GM18868 (cell line): Measurements from ENCODE around the gene WWOX.

Experiments used
- ATAC-seq: cut with Tn5 transposase; IDR thresholded peaks from one replicate; pipeline ENCODE4 v1.9.1; 2021; ENCODE audit warnings: mild to moderate bottlenecking, moderate library complexity; ENCODE audit not compliant: unreplicated experiment

The WWOX gene

GRCh38 chr16:78745108-78746019 lies 645.9 kb downstream of the WWOX start:
- ATAC-seq: no peak

- no peak for ATAC-seq
Measured at GRCh38 chr16:78746718-78747117, 647.3 kb downstream of the WWOX start.

GRCh38 chr16:78748220-78748929 lies 648.9 kb downstream of the WWOX start:
- no peak for ATAC-seq

- ATAC-seq: peak; percentile 90
Measured at GRCh38 chr16:78749745-78750268, 650.4 kb downstream of the WWOX start.

GRCh38 chr16:78750611-78751010 lies 651.2 kb downstream of the WWOX start:
- no peak for ATAC-seq

GRCh38 chr16:78751601-78752000 lies 652.1 kb downstream of the WWOX start:
- no peak for ATAC-seq

GRCh38 chr16:78754713-78755112 lies 655.3 kb downstream of the WWOX start:
- no peak for ATAC-seq

- ATAC-seq: no peak
Measured at GRCh38 chr16:78755751-78756661, 656.6 kb downstream of the WWOX start.

- no peak for ATAC-seq
Measured at GRCh38 chr16:78759596-78759995, 660.1 kb downstream of the WWOX start.

GRCh38 chr16:78760611-78761010 lies 661.2 kb downstream of the WWOX start:
- no peak for ATAC-seq

GRCh38 chr16:78761427-78761826 lies 662.0 kb downstream of the WWOX start:
- peak; percentile 82 for ATAC-seq

- ATAC-seq: peak; percentile 62
Measured at GRCh38 chr16:78762222-78762621, 662.8 kb downstream of the WWOX start.

- ATAC-seq: no peak
Measured at GRCh38 chr16:78763821-78764440, 664.5 kb downstream of the WWOX start.

GRCh38 chr16:78764478-78764877 lies 665.0 kb downstream of the WWOX start:
- no peak for ATAC-seq

- ATAC-seq: no peak
Measured at GRCh38 chr16:78768226-78768625, 668.8 kb downstream of the WWOX start.

GRCh38 chr16:78768718-78769117 lies 669.3 kb downstream of the WWOX start:
- ATAC-seq: no peak

GRCh38 chr16:78770353-78771091 lies 671.1 kb downstream of the WWOX start:
- ATAC-seq: peak; percentile 83

- no peak for ATAC-seq
Measured at GRCh38 chr16:78773291-78773702, 673.8 kb downstream of the WWOX start.

- ATAC-seq: no peak
Measured at GRCh38 chr16:78773706-78774105, 674.3 kb downstream of the WWOX start.

- ATAC-seq: no peak
Measured at GRCh38 chr16:78775161-78775561, 675.7 kb downstream of the WWOX start.
